DND-41 (cell line): ENCODE measurements around the gene UGT2B11.
A peak's percentile ranks its signal among the peaks of the same experiment; 100 is the strongest.
"Not testable (repeated sequence)": the region's sequence is repeated elsewhere in the genome, so short reads cannot be mapped to it uniquely, and the experiment has no call there.

Experiments
- ATAC-seq: fragments of 200-7000 bp; cut with Tn5 transposase; 3 replicates; pipeline ENCODE4 v1.9.1; 2021; ENCODE audit warnings: low read depth; ENCODE audit not compliant: insufficient read depth
- DNase-seq: peaks from one replicate; pipeline ENCODE4 v3.0.0-alpha.2; 2020
- H2AFZ ChIP-seq: 2 replicates; pipeline ENCODE4 v1.6.0; 2012; ENCODE audit warnings: low read depth, low read length
- H3K27ac ChIP-seq: 2 replicates; pipeline ENCODE4 v1.5.1; 2012; ENCODE audit warnings: low read length, inconsistent platforms
- H3K27me3 ChIP-seq: fragments of 200-600 bp; sonication (generic); 2 replicates; pipeline ENCODE4 v1.6.0; 2012; ENCODE audit warnings: low read length, mild to moderate bottlenecking, inconsistent platforms; ENCODE audit not compliant: insufficient read depth, poor library complexity
- H3K36me3 ChIP-seq: 2 replicates; pipeline ENCODE4 v1.5.1; 2012; ENCODE audit warnings: low read length, inconsistent platforms; ENCODE audit not compliant: insufficient read depth
- H3K4me1 ChIP-seq: 2 replicates; pipeline ENCODE4 v1.5.1; 2012; ENCODE audit warnings: mild to moderate bottlenecking, low read length; ENCODE audit not compliant: insufficient read depth
- H3K4me2 ChIP-seq: 2 replicates; pipeline ENCODE4 v1.6.0; 2012; ENCODE audit warnings: mild to moderate bottlenecking, moderate library complexity, low read length, inconsistent platforms; ENCODE audit not compliant: insufficient read depth
- H3K4me3 ChIP-seq, 2 experiments: fragments of 200-600 bp in 1 of 2; shearing (Covaris generic) in 1 of 2; 2 replicates each; pipeline ENCODE4 v1.5.1; 2012 to 2016; ENCODE audit warnings: inconsistent platforms in 2 of 2, low read length in 2 of 2, mild to moderate bottlenecking in 2 of 2, low read depth in 1 of 2, moderate library complexity in 1 of 2
- H3K79me2 ChIP-seq: 2 replicates; pipeline ENCODE4 v1.6.0; 2012; ENCODE audit warnings: low read length, inconsistent platforms; ENCODE audit not compliant: insufficient read depth
- H3K9ac ChIP-seq: 2 replicates; pipeline ENCODE4 v1.6.0; 2012; ENCODE audit warnings: low read depth, mild to moderate bottlenecking, inconsistent platforms, low read length, moderate library complexity
- H3K9me3 ChIP-seq: 2 replicates; pipeline ENCODE4 v1.5.1; 2012; ENCODE audit warnings: low read length, moderate library complexity, mild to moderate bottlenecking, inconsistent platforms; ENCODE audit not compliant: insufficient read depth, severe bottlenecking
- H4K20me1 ChIP-seq: 2 replicates; pipeline ENCODE4 v1.6.0; 2012; ENCODE audit warnings: low read length; ENCODE audit not compliant: insufficient read depth
- CTCF ChIP-seq: IDR thresholded peaks from 2 replicates; pipeline ENCODE4 v1.5.1; 2012; ENCODE audit warnings: borderline replicate concordance, low read length, moderate library complexity, mild to moderate bottlenecking; ENCODE audit not compliant: poor library complexity, severe bottlenecking; ENCODE audit errors: extremely low read depth
- EZH2 ChIP-seq: IDR thresholded peaks from 3 replicates; pipeline ENCODE4 v1.6.1; 2012; ENCODE audit warnings: borderline replicate concordance, low read depth, mild to moderate bottlenecking, moderate library complexity, low read length, inconsistent platforms; ENCODE audit not compliant: severe bottlenecking

Gene UGT2B11

GRCh38 chr4:69167300-69167699 is 47.2 kb downstream of the UGT2B11 start:
- ATAC-seq: no peak
- Histone ChIP-seq H4K20me1 (no peaks in the 10 kb centered on the region), H3K27me3 (no peaks in the 10 kb centered on the region), H2AFZ (no peak overlapping the region), H3K4me3 (no peak overlapping the region), H3K27ac (no peak overlapping the region), H3K4me2 (no peak overlapping the region), H3K4me1 (no peaks in the 10 kb centered on the region), H3K9ac (no peak overlapping the region), H3K9me3 (no peaks in the 10 kb centered on the region), H3K36me3 (no peaks in the 10 kb centered on the region), H3K79me2 (no peaks in the 10 kb centered on the region)
- TF ChIP-seq CTCF: no peak
- no peak for TF ChIP-seq EZH2
- DNase-seq: no peak

- not testable (repeated sequence) for H3K4me3 ChIP-seq, H3K4me1 ChIP-seq, H3K4me2 ChIP-seq, H3K9me3 ChIP-seq, H4K20me1 ChIP-seq, ATAC-seq, DNase-seq, H3K36me3 ChIP-seq, H3K79me2 ChIP-seq, H3K27me3 ChIP-seq, H2AFZ ChIP-seq, H3K9ac ChIP-seq, H3K27ac ChIP-seq
These were observed 48.2 kb downstream of the UGT2B11 start for GRCh38 chr4:69166376-69166775.

- not testable (repeated sequence) for H3K9ac ChIP-seq, DNase-seq, H3K4me3 ChIP-seq, H3K79me2 ChIP-seq, H4K20me1 ChIP-seq, H3K4me2 ChIP-seq, H3K27me3 ChIP-seq, H2AFZ ChIP-seq, H3K4me1 ChIP-seq, H3K36me3 ChIP-seq, H3K27ac ChIP-seq, ATAC-seq, H3K9me3 ChIP-seq
These were observed 48.8 kb downstream of the UGT2B11 start for GRCh38 chr4:69165707-69166106.

- DNase-seq: no peak
- Histone ChIP-seq H2AFZ (no peak overlapping the region), H3K4me2 (no peak overlapping the region), H4K20me1 (no peaks in the 10 kb centered on the region), H3K27ac (no peak overlapping the region), H3K4me3 (no peak overlapping the region), H3K27me3 (no peaks in the 10 kb centered on the region), H3K9me3 (no peaks in the 10 kb centered on the region), H3K4me1 (no peaks in the 10 kb centered on the region), H3K79me2 (no peaks in the 10 kb centered on the region), H3K9ac (no peak overlapping the region), H3K36me3 (no peaks in the 10 kb centered on the region)
- TF ChIP-seq CTCF: peak; percentile 26
- TF ChIP-seq EZH2: no peak
- no peak for ATAC-seq
These were observed 57.6 kb downstream of the UGT2B11 start for GRCh38 chr4:69156913-69157312.

- no peak overlapping the region for H3K4me3 ChIP-seq
- H3K27me3 ChIP-seq: no peaks in the 10 kb centered on the region
- TF ChIP-seq CTCF: no peak
- no peak overlapping the region for H3K27ac ChIP-seq
- H4K20me1 ChIP-seq: no peaks in the 10 kb centered on the region
- DNase-seq: no peak
- H3K4me2 ChIP-seq: no peak overlapping the region
- no peak overlapping the region for H3K9ac ChIP-seq
- no peak for ATAC-seq
- H3K79me2 ChIP-seq: no peaks in the 10 kb centered on the region
- H3K9me3 ChIP-seq: no peaks in the 10 kb centered on the region
- no peak overlapping the region for H2AFZ ChIP-seq
- H3K4me1 ChIP-seq: no peaks in the 10 kb centered on the region
- no peaks in the 10 kb centered on the region for H3K36me3 ChIP-seq
These were observed 60.5 kb downstream of the UGT2B11 start for GRCh38 chr4:69154021-69154420.
